Nephron progenitor cell (in vitro differentiated cells): ENCODE results near the gene HAAO.

Experiments used
- DNase-seq: peaks from one replicate; pipeline ENCODE4 v3.0.0; 2021
- H3K27ac Mint-ChIP-seq: 2 replicates; pipeline ENCODE4 v1.8.0; 2021; ENCODE audit warnings: mild to moderate bottlenecking, moderate library complexity, mixed read lengths
- H3K27me3 Mint-ChIP-seq: 2 replicates; pipeline ENCODE4 v1.8.0; 2021; ENCODE audit warnings: mild to moderate bottlenecking, low read depth, mixed read lengths; ENCODE audit not compliant: poor library complexity
- H3K36me3 Mint-ChIP-seq: 2 replicates; pipeline ENCODE4 v1.8.0; 2021; ENCODE audit warnings: low read depth, mixed read lengths
- H3K4me1 Mint-ChIP-seq: 2 replicates; pipeline ENCODE4 v1.8.0; 2021; ENCODE audit warnings: mixed read lengths
- H3K4me3 Mint-ChIP-seq: 2 replicates; pipeline ENCODE4 v1.8.0; 2021; ENCODE audit warnings: mild to moderate bottlenecking, moderate library complexity, mixed read lengths
- H3K9me3 Mint-ChIP-seq: 2 replicates; pipeline ENCODE4 v1.8.0; 2021; ENCODE audit warnings: mild to moderate bottlenecking, moderate library complexity, mixed read lengths
- CTCF ChIP-seq: fragments of 200-600 bp; sonication (generic); IDR thresholded peaks from 2 replicates; pipeline ENCODE4 v1.5.0; 2021; ENCODE audit warnings: antibody characterized with exemption

Gene HAAO

GRCh38 chr2:42800461-42800962 is 8.1 kb upstream of the HAAO start:
- H3K36me3 Mint-ChIP-seq = peaks cover 28% of the 10 kb centered on the region
- peaks cover 24% of the 10 kb centered on the region for H3K9me3 Mint-ChIP-seq
- no peaks in the 10 kb centered on the region for H3K4me1 Mint-ChIP-seq
- no peak for TF ChIP-seq CTCF
- peaks cover 4% of the 10 kb centered on the region for H3K27me3 Mint-ChIP-seq
- no peak for DNase-seq
- no peak overlapping the region for H3K4me3 Mint-ChIP-seq
- no peak overlapping the region for H3K27ac Mint-ChIP-seq

- H3K27ac Mint-ChIP-seq = no peak overlapping the region
- no peak overlapping the region for H3K4me3 Mint-ChIP-seq
- H3K36me3 Mint-ChIP-seq = peaks cover 30% of the 10 kb centered on the region
- peaks cover 4% of the 10 kb centered on the region for H3K27me3 Mint-ChIP-seq
- no peak for DNase-seq
- H3K4me1 Mint-ChIP-seq = peaks cover 2% of the 10 kb centered on the region
- peaks cover 24% of the 10 kb centered on the region for H3K9me3 Mint-ChIP-seq
- no peak for TF ChIP-seq CTCF
Measured at GRCh38 chr2:42799881-42800280, 7.5 kb upstream of the HAAO start.

GRCh38 chr2:42797281-42797680 is 4.9 kb upstream of the HAAO start:
- Mint-ChIP-seq H3K9me3 (peaks cover 21% of the 10 kb centered on the region), H3K4me3 (no peak overlapping the region), H3K27me3 (peaks cover 16% of the 10 kb centered on the region), H3K4me1 (peaks cover 20% of the 10 kb centered on the region), H3K36me3 (peaks cover 29% of the 10 kb centered on the region), H3K27ac (no peak overlapping the region)
- no peak for DNase-seq
- no peak for TF ChIP-seq CTCF

GRCh38 chr2:42796427-42797248 is 4.3 kb upstream of the HAAO start:
- DNase-seq = no peak
- H3K4me3 Mint-ChIP-seq = no peak overlapping the region
- peaks cover 27% of the 10 kb centered on the region for H3K36me3 Mint-ChIP-seq
- no peak for TF ChIP-seq CTCF
- H3K27ac Mint-ChIP-seq = no peak overlapping the region
- peaks cover 22% of the 10 kb centered on the region for H3K27me3 Mint-ChIP-seq
- peaks cover 27% of the 10 kb centered on the region for H3K4me1 Mint-ChIP-seq
- peaks cover 18% of the 10 kb centered on the region for H3K9me3 Mint-ChIP-seq

GRCh38 chr2:42795841-42796301 is 3.5 kb upstream of the HAAO start:
- peaks cover 35% of the 10 kb centered on the region for H3K4me1 Mint-ChIP-seq
- H3K4me3 Mint-ChIP-seq = no peak overlapping the region
- no peak for DNase-seq
- H3K36me3 Mint-ChIP-seq = peaks cover 29% of the 10 kb centered on the region
- H3K27ac Mint-ChIP-seq = peak overlapping the region; percentile 12
- no peak for TF ChIP-seq CTCF
- peaks cover 15% of the 10 kb centered on the region for H3K9me3 Mint-ChIP-seq
- H3K27me3 Mint-ChIP-seq = peaks cover 27% of the 10 kb centered on the region

GRCh38 chr2:42795275-42795674 is 2.9 kb upstream of the HAAO start:
- peaks cover 33% of the 10 kb centered on the region for H3K27me3 Mint-ChIP-seq
- DNase-seq = no peak
- H3K27ac Mint-ChIP-seq = no peak overlapping the region
- no peak overlapping the region for H3K4me3 Mint-ChIP-seq
- peaks cover 15% of the 10 kb centered on the region for H3K9me3 Mint-ChIP-seq
- TF ChIP-seq CTCF = no peak
- H3K36me3 Mint-ChIP-seq = peaks cover 29% of the 10 kb centered on the region
- H3K4me1 Mint-ChIP-seq = peaks cover 39% of the 10 kb centered on the region
